Activated naive CD4-positive, alpha-beta T cell treated with anti-CD3 and anti-CD28 coated beads, Interleukin-2, amount 50 U/mL, for 72 hours (primary cell): ENCODE results near the gene BAG5. TPM values are rescaled to one million over a fixed set of nuclear protein-coding genes. Genes with fewer than 3 reads are reported as not detected.

Experiments used
- ATAC-seq, 2 donors: fragments of 150-1000 bp; cut with Tn5 transposase; 2 replicates each; pipeline ENCODE4 v1.10.0; 2021; ENCODE audit warnings: mild to moderate bottlenecking in 2 of 2, moderate library complexity in 2 of 2
- DNase-seq, 2 donors: peaks; one replicate each; pipeline ENCODE4 v3.0.0; 2021 to 2022; ENCODE audit warnings: low spot score in 2 of 2
- H3K27ac Mint-ChIP-seq, 2 donors: one replicate each; pipeline ENCODE4 v1.8.0; 2022; ENCODE audit warnings: mild to moderate bottlenecking in 2 of 2, mixed read lengths in 2 of 2
- H3K36me3 Mint-ChIP-seq, 2 donors: one replicate each; pipeline ENCODE4 v1.8.0; 2022; ENCODE audit warnings: mixed read lengths in 2 of 2
- H3K9me3 Mint-ChIP-seq, 2 donors: one replicate each; pipeline ENCODE4 v1.8.0; 2022; ENCODE audit warnings: mixed read lengths in 2 of 2
- total RNA-seq, 2 donors: library from RNA; stranded (reverse); gene quantifications; one replicate each; pipeline ENCODE4 v1.2.3, GENCODE V29; 2022

BAG5 gene
- total RNA-seq, 2 donors from 2014 or later = 15.6 to 24.1 TPM

GRCh38 chr14:103576371-103577024 lies 14.0 kb upstream of the BAG5 start:
- peaks cover 7 to 11% of the 10 kb centered on the region in 2 donors for H3K36me3 Mint-ChIP-seq
- ATAC-seq (no peak), DNase-seq (no peak)
- no peak overlapping the region for H3K27ac Mint-ChIP-seq
- H3K9me3 Mint-ChIP-seq = no peaks in the 10 kb centered on the region

- no peak for ATAC-seq
- Mint-ChIP-seq H3K9me3 (no peaks in the 10 kb centered on the region), H3K27ac (peak overlapping the region in 1 of 2 donors; percentile 84), H3K36me3 (peaks cover 7 to 11% of the 10 kb centered on the region in 2 donors)
- DNase-seq = no peak
Observed at GRCh38 chr14:103574707-103575285, 12.3 kb upstream of the BAG5 start.

GRCh38 chr14:103574104-103574503 lies 11.6 kb upstream of the BAG5 start:
- H3K36me3 Mint-ChIP-seq = peaks cover 7 to 11% of the 10 kb centered on the region in 2 donors
- no peak overlapping the region for H3K27ac Mint-ChIP-seq
- DNase-seq (no peak), ATAC-seq (no peak)
- no peaks in the 10 kb centered on the region for H3K9me3 Mint-ChIP-seq

DNA sequence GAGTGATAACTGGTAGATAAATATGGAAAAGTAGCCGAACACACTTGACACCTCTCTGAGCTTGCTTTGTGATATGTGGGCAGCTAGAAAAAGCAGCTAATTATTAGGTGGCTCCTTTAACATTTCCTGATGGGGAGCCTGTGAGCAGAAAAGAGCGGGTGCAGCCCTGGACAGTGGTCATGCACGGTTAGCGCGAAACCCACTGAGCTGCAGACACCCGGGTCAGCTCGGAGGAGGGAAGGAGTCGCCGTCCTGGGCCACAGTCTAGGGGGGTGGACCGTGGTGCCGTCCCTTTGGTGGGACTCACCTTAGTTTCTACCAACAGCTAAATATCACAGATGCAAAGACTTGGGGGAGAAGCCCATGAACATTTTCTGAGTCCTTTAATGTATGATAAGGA lies 7.0 kb upstream of the BAG5 start:
- no peak overlapping the region for H3K27ac Mint-ChIP-seq
- DNase-seq = no peak
- H3K36me3 Mint-ChIP-seq = peaks cover 0 to 1% of the 10 kb centered on the region in 2 donors
- ATAC-seq = no peak
- no peaks in the 10 kb centered on the region for H3K9me3 Mint-ChIP-seq

GRCh38 chr14:103568952-103569351 lies 6.5 kb upstream of the BAG5 start:
- Mint-ChIP-seq H3K27ac (no peak overlapping the region), H3K9me3 (no peaks in the 10 kb centered on the region), H3K36me3 (no peaks in the 10 kb centered on the region)
- DNase-seq (no peak), ATAC-seq (no peak)

DNA sequence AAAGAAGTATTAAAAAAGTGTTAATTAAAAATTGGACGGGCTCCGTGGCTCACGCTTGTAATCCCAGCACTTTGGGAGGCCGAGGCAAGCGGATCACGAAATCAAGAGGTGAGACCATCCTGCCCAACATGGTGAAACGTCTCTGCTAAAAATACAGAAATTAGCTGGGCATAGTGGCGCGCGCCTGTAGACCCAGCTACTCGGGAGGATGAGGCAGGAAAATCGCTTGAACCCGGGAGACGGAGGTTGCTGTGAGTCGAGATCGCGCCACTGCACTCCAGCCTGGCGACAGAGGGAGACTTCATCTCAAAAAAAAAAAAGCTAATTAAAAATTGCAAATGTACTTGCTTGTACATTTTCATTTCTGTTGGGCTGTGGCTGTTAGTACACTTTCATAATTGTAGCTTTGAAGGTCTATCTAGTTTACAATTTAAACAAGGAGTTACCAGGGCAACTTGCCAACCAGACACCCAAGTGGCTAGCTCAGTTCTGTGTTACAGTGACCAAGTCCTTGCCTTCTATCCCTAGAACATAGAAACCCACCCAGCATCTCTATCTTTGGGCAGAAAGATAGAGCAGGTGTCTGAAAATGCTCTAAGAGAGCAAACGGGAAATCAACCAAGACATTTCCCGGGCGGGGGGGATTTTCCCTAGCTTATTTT lies 1.5 kb upstream of the BAG5 start:
- Mint-ChIP-seq H3K27ac (peak overlapping the region; percentile 90 to 95), H3K9me3 (no peaks in the 10 kb centered on the region), H3K36me3 (peaks cover 26 to 29% of the 10 kb centered on the region in 2 donors)
- ATAC-seq = no peak
- DNase-seq = no peak

DNA sequence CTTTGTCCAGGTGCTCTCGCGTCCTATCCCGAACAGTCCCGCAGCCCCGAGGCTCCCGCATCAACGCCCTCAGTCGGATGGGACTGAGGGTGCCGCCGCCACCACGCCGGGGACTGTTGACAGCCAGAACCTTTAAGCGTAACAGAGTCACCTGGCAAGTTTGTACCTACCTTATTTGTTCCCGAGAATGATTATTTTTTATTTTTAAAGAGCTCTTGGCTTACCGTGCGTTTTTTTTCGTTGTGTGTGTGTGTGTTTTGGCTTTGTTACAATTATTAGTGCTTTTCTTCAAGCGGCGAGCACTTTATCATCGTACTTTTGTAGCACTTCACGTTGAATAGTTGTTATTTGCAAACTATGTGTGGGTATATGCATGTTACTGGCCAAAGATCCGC lies 766 bp upstream of the BAG5 start:
- ATAC-seq (no peak), DNase-seq (no peak)
- Mint-ChIP-seq H3K9me3 (no peaks in the 10 kb centered on the region), H3K27ac (peak overlapping the region; percentile 90 to 95), H3K36me3 (peaks cover 26 to 29% of the 10 kb centered on the region in 2 donors)

- Mint-ChIP-seq H3K9me3 (no peaks in the 10 kb centered on the region), H3K36me3 (peaks cover 26 to 29% of the 10 kb centered on the region in 2 donors), H3K27ac (peak overlapping the region; percentile 90 to 98)
- DNase-seq (no peak), ATAC-seq (no peak)
Observed at GRCh38 chr14:103562179-103562428, 353 bp downstream of the BAG5 start.

GRCh38 chr14:103561381-103562178 lies 877 bp downstream of the BAG5 start:
- DNase-seq (peak; percentile 50 to 76), ATAC-seq (peak; percentile 61 to 72)
- no peaks in the 10 kb centered on the region for H3K9me3 Mint-ChIP-seq
- H3K27ac Mint-ChIP-seq = peak overlapping the region; percentile 90 to 98
- H3K36me3 Mint-ChIP-seq = peaks cover 26 to 29% of the 10 kb centered on the region in 2 donors

DNA sequence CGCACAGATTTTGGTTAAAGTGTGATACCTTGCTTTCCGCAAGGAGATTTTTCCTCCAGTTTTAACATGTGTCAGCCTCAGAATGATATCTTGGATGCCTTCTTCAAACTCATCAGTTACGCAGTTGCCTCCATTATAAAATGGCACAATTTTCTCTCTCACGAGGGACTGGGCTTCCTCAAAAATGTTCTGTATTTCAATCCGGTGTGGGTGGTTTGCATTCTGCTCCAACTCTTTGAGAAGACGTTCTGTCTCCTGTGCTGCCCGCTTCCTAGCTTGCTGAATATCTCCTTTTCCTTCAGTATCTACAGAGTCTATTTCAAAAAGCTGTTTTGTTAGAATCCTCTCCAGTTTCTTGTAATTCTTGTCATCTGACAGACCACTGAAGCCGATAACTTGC lies 1.8 kb downstream of the BAG5 start:
- ATAC-seq (no peak), DNase-seq (no peak)
- Mint-ChIP-seq H3K9me3 (no peaks in the 10 kb centered on the region), H3K27ac (peak overlapping the region; percentile 90 to 98), H3K36me3 (peaks cover 26 to 29% of the 10 kb centered on the region in 2 donors)

DNA sequence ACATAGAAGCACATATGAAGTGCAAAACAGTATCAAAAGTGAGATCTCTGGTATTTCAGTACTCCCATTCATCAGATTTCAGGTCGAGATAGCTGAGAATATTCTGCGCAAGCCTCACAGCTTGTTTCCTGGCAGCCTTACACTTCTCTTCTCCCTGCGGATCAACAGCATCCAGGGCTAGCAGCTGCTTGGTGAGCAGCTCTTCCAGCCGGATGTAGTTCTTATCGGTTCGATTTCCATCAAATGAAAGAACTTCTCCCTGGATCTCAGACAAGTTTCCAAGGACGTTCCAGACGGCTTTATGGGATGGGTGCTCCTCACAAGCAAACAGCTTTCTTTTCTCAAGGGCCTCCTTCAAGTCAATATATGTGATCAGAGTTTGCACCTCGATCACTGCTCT lies 2.7 kb downstream of the BAG5 start:
- Mint-ChIP-seq H3K36me3 (peaks cover 26 to 29% of the 10 kb centered on the region in 2 donors), H3K9me3 (no peaks in the 10 kb centered on the region), H3K27ac (peak overlapping the region; percentile 60 to 90)

GRCh38 chr14:103558071-103558882 lies 4.2 kb downstream of the BAG5 start:
- DNase-seq = no peak
- no peak for ATAC-seq
- Mint-ChIP-seq H3K9me3 (no peaks in the 10 kb centered on the region), H3K36me3 (peaks cover 22 to 26% of the 10 kb centered on the region in 2 donors), H3K27ac (peak overlapping the region in 1 of 2 donors; percentile 65)

More for the DNA sequence above, 2.7 kb downstream of the BAG5 start:
- no peak for ATAC-seq
- DNase-seq = no peak

DNA sequence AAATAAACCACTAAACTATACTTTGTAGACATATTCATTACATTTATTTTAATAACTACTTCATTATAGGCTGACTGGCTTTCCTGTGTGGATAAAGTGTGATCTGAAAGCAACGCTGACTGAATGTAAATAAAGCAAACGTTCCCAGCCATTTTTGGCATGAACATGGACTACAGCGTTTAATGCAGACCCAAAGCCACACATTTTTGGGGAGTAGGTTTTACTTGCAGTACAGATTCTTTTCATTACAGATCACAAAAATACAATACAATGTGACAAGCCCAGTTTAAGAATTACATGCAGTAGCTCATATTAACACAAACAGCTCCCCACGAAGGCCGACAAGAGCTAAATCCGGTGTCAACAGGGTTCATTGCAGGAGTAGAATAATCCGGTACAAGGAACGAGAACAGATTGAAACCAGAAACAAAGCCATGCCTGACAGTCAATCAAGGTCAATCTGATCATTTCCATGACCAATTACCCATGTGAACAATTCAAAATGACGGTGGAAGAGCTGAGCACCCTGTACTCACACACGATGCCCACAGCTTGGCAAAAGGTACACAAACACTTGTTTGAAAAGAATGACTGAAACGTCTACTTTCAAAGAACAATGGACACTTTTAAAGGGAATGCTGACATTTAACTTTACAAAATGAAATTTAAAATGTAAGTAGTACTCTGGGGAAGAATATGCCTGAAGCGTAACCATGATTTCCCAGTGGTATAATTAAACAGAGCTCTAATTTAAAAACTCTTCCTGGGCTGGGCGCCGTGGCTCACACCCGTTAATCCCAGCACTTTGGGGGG lies 5.3 kb downstream of the BAG5 start:
- no peak for DNase-seq
- Mint-ChIP-seq H3K36me3 (peaks cover 18 to 24% of the 10 kb centered on the region in 2 donors), H3K27ac (peak overlapping the region in 1 of 2 donors; percentile 88), H3K9me3 (no peaks in the 10 kb centered on the region)
- ATAC-seq = no peak

- H3K36me3 Mint-ChIP-seq = peaks cover 8 to 14% of the 10 kb centered on the region in 2 donors
- H3K9me3 Mint-ChIP-seq = no peaks in the 10 kb centered on the region
- peak overlapping the region in 1 of 2 donors; percentile 22 for H3K27ac Mint-ChIP-seq
- DNase-seq = no peak
- no peak for ATAC-seq
Observed at GRCh38 chr14:103555559-103556337, 6.7 kb downstream of the BAG5 start.

DNA sequence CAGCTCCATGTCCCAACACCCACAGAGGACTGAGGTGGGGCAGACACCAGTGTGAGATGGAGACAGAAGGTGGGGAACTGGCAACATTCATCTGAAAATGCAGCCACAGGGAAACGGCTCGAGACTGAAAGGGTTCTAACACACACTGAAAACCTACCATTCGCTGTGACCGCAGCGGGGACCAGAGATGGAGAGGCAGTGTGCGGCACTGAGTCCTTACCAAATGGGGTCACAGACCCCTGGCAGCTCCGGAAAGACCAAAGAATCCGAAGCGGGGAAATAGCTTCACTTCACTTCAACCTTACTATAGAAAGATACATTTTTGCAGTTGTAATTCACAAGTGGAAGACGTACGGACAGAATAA lies 9.6 kb downstream of the BAG5 start:
- no peak for ATAC-seq

More for the DNA sequence above, 9.6 kb downstream of the BAG5 start:
- H3K9me3 Mint-ChIP-seq = no peaks in the 10 kb centered on the region
- no peaks in the 10 kb centered on the region for H3K36me3 Mint-ChIP-seq
- DNase-seq = no peak
- H3K27ac Mint-ChIP-seq = peak overlapping the region in 1 of 2 donors; percentile 26
